A549 (cell line): ENCODE results near the gene TRPC6.
"Not testable (repeated sequence)": the region's sequence is repeated elsewhere in the genome, so short reads cannot be mapped to it uniquely, and the experiment has no call there.

ENCODE experiments used
- CTCF ChIP-seq: fragments of >200 bp; sonication (Bioruptor Twin); formaldehyde crosslinking; IDR thresholded peaks from 3 replicates; pipeline ENCODE4 v1.5.1; 2016
- RCOR1 ChIP-seq: fragments of 150-350 bp; IDR thresholded peaks from 2 replicates; pipeline ENCODE4 v1.6.1; 2014; ENCODE audit warnings: antibody characterized with exemption, low read length, low read depth
- ZC3H11A ChIP-seq: fragments of 450-650 bp; IDR thresholded peaks from 2 replicates; pipeline ENCODE4 v1.6.1; 2014; ENCODE audit warnings: antibody characterized with exemption, mild to moderate bottlenecking

- TF ChIP-seq ZC3H11A, CTCF, RCOR1: not testable (repeated sequence)
These were observed 119.4 kb downstream of the TRPC6 start for GRCh38 chr11:101464388-101464787.
